ENCODE results near the gene CCDC85C. TPM values are rescaled to one million over a fixed set of nuclear protein-coding genes. Genes with fewer than 3 reads are reported as not detected.

Gene CCDC85C
- total RNA-seq, 6 experiments from 2014 or later: 31.3 to 41.4 (median 34.3) TPM

- Mint-ChIP-seq H3K27me3 (ENCODE audit: insufficient read depth) (no peaks in the 10 kb centered on the region; the same call in 1 of the 2 replicates), H3K9me3 (no peaks in the 10 kb centered on the region; the same call in 1 of the 2 replicates), H3K4me1 (ENCODE audit: low read depth) (peaks cover 36% of the 10 kb centered on the region), H3K27ac (peak overlapping the region; percentile 72; the same call in 1 of the 2 replicates), H3K36me3 (ENCODE audit: low read depth) (no peaks in the 10 kb centered on the region; the same call in 1 of the 2 replicates), H3K4me3 (peak overlapping the region; percentile 91)
- no peak for TF ChIP-seq CTCF (IDR thresholded peaks at IDR 0.05)
- DNase-seq: no peak
These were observed 1.1 kb downstream of the CCDC85C start for GRCh38 chr14:99602788-99603415.

- H3K27me3 Mint-ChIP-seq (ENCODE audit: insufficient read depth): no peaks in the 10 kb centered on the region; the same call in 1 of the 2 replicates
- peak; percentile 25 for DNase-seq
- H3K9me3 Mint-ChIP-seq: no peaks in the 10 kb centered on the region; the same call in 1 of the 2 replicates
- TF ChIP-seq CTCF (IDR thresholded peaks at IDR 0.05): no peak
- H3K36me3 Mint-ChIP-seq (ENCODE audit: low read depth): no peaks in the 10 kb centered on the region; the same call in 1 of the 2 replicates
- peak overlapping the region; percentile 72 for H3K27ac Mint-ChIP-seq
- H3K4me1 Mint-ChIP-seq (ENCODE audit: low read depth): peaks cover 41% of the 10 kb centered on the region
- H3K4me3 Mint-ChIP-seq: peak overlapping the region; percentile 91
These were observed 1.8 kb downstream of the CCDC85C start for GRCh38 chr14:99602054-99602787.

GRCh38 chr14:99601361-99601831, 2.6 kb downstream of the CCDC85C start:
- DNase-seq: no peak
- Mint-ChIP-seq H3K36me3 (ENCODE audit: low read depth) (no peaks in the 10 kb centered on the region; the same call in 1 of the 2 replicates), H3K4me3 (peak overlapping the region; percentile 91), H3K27ac (peak overlapping the region; percentile 72; the same call in 1 of the 2 replicates), H3K4me1 (ENCODE audit: low read depth) (peaks cover 45% of the 10 kb centered on the region), H3K9me3 (no peaks in the 10 kb centered on the region; the same call in 1 of the 2 replicates), H3K27me3 (ENCODE audit: insufficient read depth) (no peaks in the 10 kb centered on the region; the same call in 1 of the 2 replicates)
- no peak for TF ChIP-seq CTCF (IDR thresholded peaks at IDR 0.05)

- H3K9me3 Mint-ChIP-seq: no peaks in the 10 kb centered on the region; the same call in 1 of the 2 replicates
- no peak for TF ChIP-seq CTCF (IDR thresholded peaks at IDR 0.05)
- H3K4me1 Mint-ChIP-seq (ENCODE audit: low read depth): peaks cover 47% of the 10 kb centered on the region
- peak overlapping the region; percentile 31; the same call in 1 of the 2 replicates for H3K4me3 Mint-ChIP-seq
- peak overlapping the region; percentile 19 for H3K27ac Mint-ChIP-seq
- H3K27me3 Mint-ChIP-seq (ENCODE audit: insufficient read depth): no peaks in the 10 kb centered on the region
- DNase-seq: no peak
- H3K36me3 Mint-ChIP-seq (ENCODE audit: low read depth): no peaks in the 10 kb centered on the region; the same call in 1 of the 2 replicates
These were observed 3.6 kb downstream of the CCDC85C start for GRCh38 chr14:99600232-99600888.

GRCh38 chr14:99599393-99599792, 4.6 kb downstream of the CCDC85C start:
- H3K9me3 Mint-ChIP-seq: no peaks in the 10 kb centered on the region; the same call in 1 of the 2 replicates
- DNase-seq: no peak
- no peaks in the 10 kb centered on the region; the same call in 1 of the 2 replicates for H3K36me3 Mint-ChIP-seq (ENCODE audit: low read depth)
- no peak overlapping the region for H3K4me3 Mint-ChIP-seq
- no peak overlapping the region for H3K27ac Mint-ChIP-seq
- H3K4me1 Mint-ChIP-seq (ENCODE audit: low read depth): peaks cover 50% of the 10 kb centered on the region
- no peaks in the 10 kb centered on the region for H3K27me3 Mint-ChIP-seq (ENCODE audit: insufficient read depth)
- no peak for TF ChIP-seq CTCF (IDR thresholded peaks at IDR 0.05)
